ENCODE data around the gene ACADS.
"Not testable (repeated sequence)": the region's sequence is repeated elsewhere in the genome, so short reads cannot be mapped to it uniquely, and the experiment has no call there.

The ACADS gene

GRCh38 chr12:120732198-120732597 lies 6.6 kb downstream of the ACADS start:
- DNase-seq, result not testable (repeated sequence)

DNA sequence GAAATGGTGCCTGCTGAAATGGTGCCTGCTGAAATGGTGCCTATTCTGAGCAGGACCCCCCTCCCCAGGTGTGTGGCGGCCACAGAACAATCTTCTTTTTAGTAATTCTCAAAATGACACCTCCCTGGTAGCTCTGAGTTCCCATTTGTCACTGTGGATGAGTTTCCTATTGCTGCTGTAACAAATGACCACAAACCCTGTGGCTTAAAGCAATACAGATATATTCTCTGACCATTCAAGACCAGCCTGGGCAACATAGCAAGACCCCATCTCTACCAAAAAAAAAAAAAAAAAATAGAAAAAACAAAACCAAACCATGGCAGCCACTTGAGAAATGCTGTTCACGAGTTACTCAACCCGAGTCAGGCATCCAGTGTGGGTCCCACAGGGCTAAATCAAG lies 7.9 kb downstream of the ACADS start:
- no peak for DNase-seq

DNA sequence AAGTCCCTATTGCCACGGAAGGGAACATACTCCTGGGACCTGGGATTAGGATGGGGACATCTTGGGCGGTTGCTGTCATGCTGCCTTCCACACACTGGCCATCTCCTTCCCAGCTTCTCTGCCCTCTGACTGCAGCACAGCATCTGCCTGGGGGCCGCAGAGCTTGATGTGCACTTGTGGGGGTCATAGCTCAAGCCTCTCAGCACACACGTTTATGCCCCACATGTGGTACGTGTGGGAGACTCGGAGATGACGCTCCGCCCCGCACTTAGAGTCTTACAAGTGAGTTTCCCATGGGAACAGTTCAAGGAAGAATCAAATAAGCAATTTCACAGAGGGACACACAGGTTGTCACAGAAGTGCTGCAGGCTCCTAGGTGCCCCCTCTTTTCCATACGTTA lies 8.6 kb downstream of the ACADS start:
- no peak for DNase-seq

DNA sequence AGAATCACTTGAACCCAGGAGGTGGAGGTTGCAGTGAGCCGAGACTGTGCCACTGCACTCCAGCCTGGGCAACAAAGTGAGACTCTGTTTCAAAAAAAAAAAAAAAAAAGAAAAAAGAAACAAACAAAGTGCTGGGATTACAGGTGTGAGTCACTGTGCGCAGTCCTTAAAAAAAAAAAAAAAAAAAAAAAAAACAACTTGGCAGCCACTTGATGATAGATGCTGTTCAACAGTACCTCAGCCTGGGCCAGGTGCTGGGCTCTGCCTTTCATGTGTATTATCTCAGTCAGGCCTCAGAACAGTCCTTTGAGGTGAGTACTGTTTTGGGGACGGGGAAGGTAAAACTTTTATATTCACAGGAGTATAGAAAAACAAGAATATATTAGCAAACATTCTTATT lies 9.6 kb downstream of the ACADS start:
- no peak for DNase-seq

DNA sequence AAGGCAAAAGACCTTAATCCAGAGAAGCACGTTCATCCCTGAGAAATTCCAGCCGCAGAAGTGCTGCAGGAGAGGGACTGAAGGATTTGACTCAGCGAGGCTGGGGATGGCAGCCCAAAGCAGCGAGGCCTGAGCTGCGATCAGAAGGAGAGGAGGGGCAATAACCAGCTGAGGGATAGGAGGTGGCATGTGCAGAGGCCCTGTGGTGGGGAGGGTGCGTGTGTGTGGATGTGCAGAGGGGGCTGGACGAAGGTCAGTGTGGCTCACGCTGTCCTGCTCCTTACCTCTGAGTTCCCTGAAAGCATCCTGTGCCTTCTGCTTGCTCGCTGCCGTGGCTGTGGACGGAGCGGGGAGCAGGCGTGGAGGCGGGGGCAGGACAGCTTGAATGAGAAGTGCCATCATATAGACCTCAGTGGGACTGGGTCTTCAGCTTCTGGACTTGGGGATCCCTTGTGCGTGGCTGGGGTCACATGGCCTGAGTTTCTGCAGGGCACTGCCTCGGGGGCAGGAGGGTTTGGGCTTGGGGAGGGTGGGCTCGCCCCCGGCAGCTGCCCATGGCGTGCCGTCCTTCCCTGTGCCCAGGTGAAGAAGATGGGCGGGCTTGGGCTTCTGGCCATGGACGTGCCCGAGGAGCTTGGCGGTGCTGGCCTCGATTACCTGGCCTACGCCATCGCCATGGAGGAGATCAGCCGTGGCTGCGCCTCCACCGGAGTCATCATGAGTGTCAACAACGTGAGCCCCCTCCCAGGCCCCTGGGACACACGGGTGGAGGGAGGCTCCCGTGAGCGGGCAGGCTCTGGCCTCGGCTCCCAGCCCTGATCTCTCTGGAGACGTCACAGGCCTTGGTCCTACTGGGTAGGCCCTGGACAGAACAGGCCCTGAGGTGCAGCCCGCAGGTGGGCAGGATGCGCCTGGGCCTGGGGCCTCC lies 11.0 kb downstream of the ACADS start:
- no peak for DNase-seq

DNA sequence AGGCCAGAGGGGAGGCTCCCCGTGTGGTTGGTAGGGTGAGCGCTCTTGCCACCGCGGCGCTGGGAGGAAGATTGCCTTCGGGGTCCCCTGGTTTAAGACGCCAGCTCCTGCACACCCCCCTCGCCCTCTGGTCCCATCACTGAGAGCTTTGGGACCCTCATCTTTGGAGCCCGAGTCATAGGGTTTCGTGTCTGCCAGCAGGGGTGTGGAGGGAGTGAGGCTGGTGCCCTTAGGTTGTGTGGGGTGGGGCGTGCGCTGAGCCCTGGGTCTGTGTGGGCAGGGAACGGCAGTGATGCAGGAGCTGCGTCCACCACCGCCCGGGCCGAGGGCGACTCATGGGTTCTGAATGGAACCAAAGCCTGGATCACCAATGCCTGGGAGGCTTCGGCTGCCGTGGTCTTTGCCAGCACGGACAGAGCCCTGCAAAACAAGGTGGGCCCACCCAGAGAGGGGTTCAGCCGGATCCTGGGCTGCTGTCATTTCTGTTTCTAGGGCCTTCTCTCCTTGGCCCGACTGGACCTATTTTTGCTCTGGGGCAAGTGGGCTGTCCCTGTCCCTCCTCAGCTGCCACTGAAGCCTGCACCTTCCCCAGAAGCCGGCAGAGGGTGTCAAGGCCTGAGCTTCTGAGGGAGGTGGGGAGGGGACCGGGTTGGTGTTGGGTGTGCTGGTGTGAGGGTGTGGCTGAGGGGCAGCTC lies 12.1 kb downstream of the ACADS start:
- DNase-seq, result no peak

GRCh38 chr12:120738252-120739030 lies 12.8 kb downstream of the ACADS start:
- no peak for DNase-seq

GRCh38 chr12:120739031-120739762 lies 13.6 kb downstream of the ACADS start:
- no peak for DNase-seq

GRCh38 chr12:120739821-120740613 lies 14.4 kb downstream of the ACADS start:
- no peak for DNase-seq

GRCh38 chr12:120740871-120741270 lies 15.2 kb downstream of the ACADS start:
- no peak for DNase-seq

DNA sequence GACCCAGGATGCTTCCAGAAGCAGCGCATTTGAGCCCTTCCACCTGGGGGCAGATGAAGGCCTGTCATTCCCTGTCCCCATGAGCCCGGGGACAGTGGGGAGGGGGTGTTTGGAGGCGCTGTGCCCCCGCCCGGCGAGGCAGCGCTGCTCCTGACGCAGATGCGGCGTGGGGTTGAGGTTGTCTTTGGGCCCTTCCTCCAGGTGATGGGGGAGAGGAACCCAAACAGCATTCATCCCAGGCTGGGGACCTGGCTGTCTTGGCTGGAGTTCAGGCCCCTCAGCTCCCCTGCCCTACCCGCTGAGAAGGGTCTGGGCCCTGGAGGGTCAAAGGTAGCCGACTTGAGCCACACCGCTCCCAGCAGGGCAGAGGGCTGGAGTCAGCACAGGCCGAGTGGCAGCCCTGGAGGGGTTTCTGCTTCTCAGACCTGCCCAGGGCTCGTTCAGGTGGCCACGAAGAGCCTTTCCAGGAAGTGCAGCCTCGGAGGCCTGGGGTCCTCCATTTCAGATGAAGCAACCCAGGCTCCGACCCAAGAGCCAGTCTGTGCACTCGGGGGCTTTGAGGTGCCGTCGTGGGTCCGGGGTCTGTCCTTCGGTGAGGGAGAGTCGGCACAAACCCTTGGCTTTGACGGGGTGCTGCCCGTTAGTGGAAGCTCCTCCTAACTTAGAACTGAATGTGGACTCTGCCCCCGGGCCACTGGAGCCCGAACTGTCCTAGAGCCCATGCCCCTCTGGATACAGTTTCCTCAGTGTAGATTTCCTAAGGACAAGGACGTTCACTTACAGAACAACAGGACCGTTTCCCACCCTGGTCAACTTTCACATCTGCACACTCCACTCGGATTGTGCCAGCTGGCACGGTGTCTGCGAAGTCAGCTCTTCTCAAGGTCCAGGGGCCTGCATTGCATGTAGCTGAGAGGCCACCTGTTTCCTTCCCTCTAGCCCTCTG lies 16.1 kb downstream of the ACADS start:
- DNase-seq, result no peak

DNA sequence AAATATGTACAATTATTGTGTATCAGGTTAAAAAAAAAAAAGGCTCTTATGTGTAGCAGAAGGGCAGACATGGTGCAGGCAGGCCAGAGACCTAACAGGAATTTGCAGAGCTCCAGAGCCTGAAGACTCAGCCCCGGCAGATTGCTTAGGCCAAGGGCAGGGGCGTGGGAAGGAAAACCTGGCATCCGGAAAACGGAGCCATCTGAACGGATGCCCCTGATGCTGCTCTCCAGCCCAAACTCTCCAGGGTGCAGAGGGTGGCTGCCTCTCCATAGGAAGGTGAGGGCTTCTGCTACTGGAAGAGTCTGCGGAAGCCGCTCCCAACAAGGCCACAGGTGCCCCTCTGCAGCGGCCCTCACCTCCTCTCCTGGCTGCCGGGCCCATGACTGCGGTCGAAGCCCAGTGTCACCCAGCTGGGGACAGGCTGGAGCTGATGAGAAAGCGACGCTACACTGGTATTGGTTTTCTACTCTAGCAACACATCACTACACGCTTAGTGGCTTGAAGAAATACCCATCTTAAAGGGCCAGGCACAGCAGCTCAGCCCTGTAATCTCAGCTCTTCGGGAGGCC lies 19.4 kb downstream of the ACADS start:
- DNase-seq, result no peak

GRCh38 chr12:120748242-120748641 lies 22.6 kb downstream of the ACADS start:
- no peak for DNase-seq

DNA sequence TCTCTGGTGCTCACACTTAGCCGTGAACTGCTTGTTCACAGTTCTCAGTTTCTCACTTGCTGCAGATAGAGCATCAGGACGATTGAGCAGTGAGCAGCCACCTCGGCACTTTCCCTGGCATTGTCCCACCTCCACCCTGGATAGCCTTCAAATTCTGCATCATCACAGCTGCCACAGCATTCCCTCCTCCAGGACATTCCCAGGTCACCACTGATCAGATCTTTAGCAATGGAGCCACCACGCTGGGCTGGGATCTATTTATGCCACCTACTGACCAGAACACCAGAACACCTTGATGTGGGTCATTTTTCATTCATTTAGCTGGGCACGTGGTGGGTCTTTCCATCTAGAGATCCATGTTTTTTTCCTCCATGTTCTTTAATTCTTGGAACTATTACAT lies 23.6 kb downstream of the ACADS start:
- DNase-seq, result no peak

DNA sequence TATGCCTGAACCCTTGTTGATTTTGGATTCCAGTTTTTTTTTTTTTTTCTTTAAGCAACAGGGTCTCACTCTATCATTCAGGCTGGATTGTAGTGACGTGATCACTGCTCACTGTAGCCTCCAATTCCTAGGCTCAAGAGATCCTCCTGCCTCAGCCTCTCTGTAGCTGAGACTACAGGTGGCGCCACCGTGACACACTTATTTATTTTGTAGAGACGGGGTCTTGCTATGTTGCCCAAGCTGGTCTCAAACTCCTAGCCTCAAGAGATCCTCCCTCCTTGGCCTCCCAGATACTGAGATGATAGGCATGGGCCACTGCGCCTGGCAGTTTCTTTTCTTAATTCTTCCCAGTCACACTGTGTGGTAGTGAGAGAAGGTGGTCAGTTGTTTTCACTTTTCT lies 25.2 kb downstream of the ACADS start:
- DNase-seq, result no peak

GRCh38 chr12:120751389-120751788 lies 25.8 kb downstream of the ACADS start:
- DNase-seq, result no peak

GRCh38 chr12:120754792-120755191 lies 29.2 kb downstream of the ACADS start:
- no peak for DNase-seq

- DNase-seq, result no peak
Observed at GRCh38 chr12:120755269-120755668, 29.6 kb downstream of the ACADS start.

GRCh38 chr12:120757226-120757742 lies 31.7 kb downstream of the ACADS start:
- DNase-seq, result no peak

- DNase-seq, result no peak
Observed at GRCh38 chr12:120757949-120758348, 32.3 kb downstream of the ACADS start.
